WTC11 (cell line): ENCODE measurements around the gene SCARB2. TPM values are rescaled to one million over a fixed set of nuclear protein-coding genes. Genes with fewer than 3 reads are reported as not detected.
A peak's percentile ranks its signal among the peaks of the same experiment; 100 is the strongest.

ENCODE experiments used
- FOXJ3 ChIP-seq: sonication (generic); formaldehyde crosslinking; IDR thresholded peaks from 2 replicates; pipeline ENCODE4 v1.9.0; 2021; ENCODE audit warnings: missing genetic modification reagents, mild to moderate bottlenecking, borderline replicate concordance
- FOXK1 ChIP-seq: sonication (generic); formaldehyde crosslinking; IDR thresholded peaks from 2 replicates; pipeline ENCODE4 v1.8.0; 2022; ENCODE audit warnings: mild to moderate bottlenecking, moderate library complexity, missing genetic modification reagents
- GRHL2 ChIP-seq: fragments of 250-450 bp; sonication (Bioruptor Pico); IDR thresholded peaks from 2 replicates; pipeline ENCODE4 v1.8.0; 2022; ENCODE audit warnings: mild to moderate bottlenecking, moderate library complexity; ENCODE audit not compliant: insufficient replicate concordance, severe bottlenecking
- MYBL2 ChIP-seq: sonication (generic); formaldehyde crosslinking; IDR thresholded peaks from 2 replicates; pipeline ENCODE4 v1.8.1; 2023; ENCODE audit warnings: mild to moderate bottlenecking, moderate library complexity, missing genetic modification reagents
- OVOL2 ChIP-seq: fragments of 250-450 bp; sonication (Bioruptor Pico); IDR thresholded peaks from 2 replicates; pipeline ENCODE4 v1.9.0; 2021; ENCODE audit warnings: mild to moderate bottlenecking, borderline replicate concordance
- PRRX2 ChIP-seq: fragments of 250-450 bp; sonication (Bioruptor Pico); IDR thresholded peaks from 2 replicates; pipeline ENCODE4 v1.8.0; 2021; ENCODE audit warnings: mild to moderate bottlenecking
- SP1 ChIP-seq: sonication (generic); formaldehyde crosslinking; conservative IDR thresholded peaks from 2 replicates; pipeline ENCODE4 v1.8.1; 2022; ENCODE audit warnings: missing genetic modification reagents
- TEAD4 ChIP-seq: sonication (generic); formaldehyde crosslinking; IDR thresholded peaks from 2 replicates; pipeline ENCODE4 v1.8.0; 2022; ENCODE audit warnings: mild to moderate bottlenecking, missing genetic modification reagents
- ZNF232 ChIP-seq: sonication (generic); formaldehyde crosslinking; IDR thresholded peaks from 2 replicates; pipeline ENCODE4 v1.8.0; 2022; ENCODE audit warnings: mild to moderate bottlenecking, missing genetic modification reagents
- ZNF263 ChIP-seq: sonication (generic); formaldehyde crosslinking; IDR thresholded peaks from 2 replicates; pipeline ENCODE4 v1.8.1; 2022; ENCODE audit warnings: low read depth, mild to moderate bottlenecking, moderate library complexity, missing genetic modification reagents
- ZNF396 ChIP-seq: fragments of 250-450 bp; sonication (Bioruptor Pico); IDR thresholded peaks from 2 replicates; pipeline ENCODE4 v1.8.0; 2021; ENCODE audit warnings: mild to moderate bottlenecking, moderate library complexity, borderline replicate concordance
- ZNF423 ChIP-seq: fragments of 250-450 bp; sonication (Bioruptor Pico); IDR thresholded peaks from 2 replicates; pipeline ENCODE4 v2.1.2; 2022; ENCODE audit warnings: mild to moderate bottlenecking, moderate library complexity
- total RNA-seq: library from RNA; stranded (reverse); gene quantifications from 3 replicates; pipeline ENCODE4 v1.2.3, GENCODE V29; 2021
- TF ChIP-seq, protein P1 (sequence below): fragments of 250-450 bp; sonication (Bioruptor Pico); conservative IDR thresholded peaks from 2 replicates; pipeline ENCODE4 v1.9.0; 2021; ENCODE audit warnings: mild to moderate bottlenecking
- TF ChIP-seq, protein P2 (sequence below): sonication (generic); formaldehyde crosslinking; IDR thresholded peaks from 2 replicates; pipeline ENCODE4 v1.8.0; 2022; ENCODE audit warnings: mild to moderate bottlenecking, missing genetic modification reagents
- TF ChIP-seq, protein P3 (sequence below): fragments of 250-450 bp; sonication (Bioruptor Pico); IDR thresholded peaks from 2 replicates; pipeline ENCODE4 v1.9.0; 2021; ENCODE audit warnings: moderate library complexity, mild to moderate bottlenecking, inconsistent platforms, borderline replicate concordance
- TF ChIP-seq, protein P4 (sequence below): fragments of 250-450 bp; sonication (Bioruptor Pico); IDR thresholded peaks from 2 replicates; pipeline ENCODE4 v2.1.2; 2022; ENCODE audit warnings: mild to moderate bottlenecking, moderate library complexity
- TF ChIP-seq, protein P5 (sequence below): sonication (generic); formaldehyde crosslinking; IDR thresholded peaks from 2 replicates; pipeline ENCODE4 v1.8.0; 2023; ENCODE audit warnings: mild to moderate bottlenecking, missing genetic modification reagents
- TF ChIP-seq, protein P6 (sequence below): sonication (generic); formaldehyde crosslinking; IDR thresholded peaks from 2 replicates; pipeline ENCODE4 v1.8.1; 2023; ENCODE audit warnings: mild to moderate bottlenecking, missing genetic modification reagents
- TF ChIP-seq, protein P7 (sequence below): sonication (generic); formaldehyde crosslinking; IDR thresholded peaks from 2 replicates; pipeline ENCODE4 v1.8.1; 2023; ENCODE audit warnings: mild to moderate bottlenecking, missing genetic modification reagents, moderate library complexity
- TF ChIP-seq, protein P8 (sequence below): sonication (generic); formaldehyde crosslinking; IDR thresholded peaks from 2 replicates; pipeline ENCODE4 v1.8.1; 2022; ENCODE audit warnings: low read depth, mild to moderate bottlenecking, moderate library complexity, missing genetic modification reagents, borderline replicate concordance
- TF ChIP-seq, protein P9 (sequence below): sonication (generic); formaldehyde crosslinking; IDR thresholded peaks from 2 replicates; pipeline ENCODE4 v1.8.0; 2022; ENCODE audit warnings: mild to moderate bottlenecking, missing genetic modification reagents
- TF ChIP-seq, protein P10 (sequence below): sonication (generic); formaldehyde crosslinking; IDR thresholded peaks from 2 replicates; pipeline ENCODE4 v1.8.0; 2022; ENCODE audit warnings: missing genetic modification reagents

SCARB2 gene
- total RNA-seq, 1 experiment from 2014 or later = 38.0 TPM

DNA sequence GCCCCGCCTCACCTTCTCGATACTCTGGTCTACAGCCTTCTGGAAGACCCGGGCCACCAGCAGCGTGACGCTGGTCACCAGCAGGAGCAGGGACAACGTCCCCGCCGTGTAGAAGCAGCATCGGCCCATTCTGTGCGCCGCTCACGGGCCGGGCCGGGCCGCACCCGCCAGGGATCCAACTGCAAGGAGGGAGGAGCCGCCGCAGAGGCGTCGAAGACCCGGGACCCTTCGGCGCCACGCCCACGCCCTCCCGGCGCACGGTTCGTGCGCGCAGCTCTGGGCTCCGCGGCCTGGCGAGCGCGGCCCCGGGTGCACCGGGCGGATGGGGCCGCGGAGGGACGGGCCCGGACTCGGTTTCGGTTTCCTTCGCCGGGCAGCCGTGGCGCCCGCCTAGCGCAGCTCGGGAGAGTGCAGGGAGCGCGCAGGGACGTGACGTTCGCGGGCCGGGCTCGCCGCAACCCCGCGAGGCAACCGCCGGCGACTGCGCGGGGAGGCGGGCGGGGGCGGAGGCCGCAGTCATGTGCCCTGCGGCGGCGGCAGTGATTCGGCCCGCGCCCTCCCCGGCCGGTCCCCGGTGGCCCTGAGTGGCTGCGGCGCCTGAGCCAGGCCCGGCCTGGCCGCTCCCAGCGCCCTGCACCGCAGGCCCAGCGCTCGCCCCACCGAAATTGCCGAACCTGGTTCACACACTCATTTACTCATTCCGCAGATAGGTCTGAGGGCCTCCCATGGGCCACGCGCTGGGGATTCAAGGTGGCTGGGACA lies at the start of gene SCARB2 (continued):
- TF ChIP-seq, protein P1, sequence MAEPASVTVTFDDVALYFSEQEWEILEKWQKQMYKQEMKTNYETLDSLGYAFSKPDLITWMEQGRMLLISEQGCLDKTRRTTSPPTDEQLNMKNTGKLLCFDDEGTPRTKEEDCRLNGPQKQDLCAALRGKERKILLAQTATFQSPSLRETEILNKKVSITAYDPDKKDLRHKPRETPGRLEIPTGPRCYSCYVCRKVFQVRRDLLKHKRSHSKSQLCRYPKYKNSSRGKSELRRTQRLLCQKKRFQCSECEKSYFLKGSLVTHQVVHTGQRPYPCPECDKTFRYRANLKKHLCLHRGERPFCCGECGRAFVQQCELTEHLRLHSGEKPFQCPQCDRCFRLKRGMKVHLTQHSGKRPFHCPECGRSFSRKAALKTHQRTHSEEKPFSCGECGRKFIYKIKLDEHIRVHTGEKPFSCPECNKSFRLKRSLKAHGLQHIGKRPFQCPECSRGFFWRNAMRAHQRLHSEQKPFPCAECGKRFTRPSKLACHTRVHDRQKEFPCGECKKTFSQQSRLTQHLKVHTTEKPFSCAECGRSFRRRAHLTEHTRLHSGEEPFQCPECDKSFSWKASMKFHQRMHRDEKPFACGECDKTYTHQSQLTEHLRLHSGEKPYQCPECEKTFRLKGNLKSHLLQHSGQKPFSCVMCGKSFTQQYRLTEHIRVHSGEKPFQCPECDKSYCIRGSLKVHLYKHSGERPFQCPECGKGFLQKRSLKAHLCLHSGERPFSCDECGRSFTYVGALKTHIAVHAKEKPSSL (CRISPR knock-in tag) = no peak
- 0 out of 2 replicates have a peak, but pooled peaks have one; percentile 24 for TF ChIP-seq MYBL2 (CRISPR knock-in tag)
- TF ChIP-seq, protein P2, sequence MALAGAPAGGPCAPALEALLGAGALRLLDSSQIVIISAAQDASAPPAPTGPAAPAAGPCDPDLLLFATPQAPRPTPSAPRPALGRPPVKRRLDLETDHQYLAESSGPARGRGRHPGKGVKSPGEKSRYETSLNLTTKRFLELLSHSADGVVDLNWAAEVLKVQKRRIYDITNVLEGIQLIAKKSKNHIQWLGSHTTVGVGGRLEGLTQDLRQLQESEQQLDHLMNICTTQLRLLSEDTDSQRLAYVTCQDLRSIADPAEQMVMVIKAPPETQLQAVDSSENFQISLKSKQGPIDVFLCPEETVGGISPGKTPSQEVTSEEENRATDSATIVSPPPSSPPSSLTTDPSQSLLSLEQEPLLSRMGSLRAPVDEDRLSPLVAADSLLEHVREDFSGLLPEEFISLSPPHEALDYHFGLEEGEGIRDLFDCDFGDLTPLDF (CRISPR knock-in tag) = no peak
- TF ChIP-seq, protein P3, sequence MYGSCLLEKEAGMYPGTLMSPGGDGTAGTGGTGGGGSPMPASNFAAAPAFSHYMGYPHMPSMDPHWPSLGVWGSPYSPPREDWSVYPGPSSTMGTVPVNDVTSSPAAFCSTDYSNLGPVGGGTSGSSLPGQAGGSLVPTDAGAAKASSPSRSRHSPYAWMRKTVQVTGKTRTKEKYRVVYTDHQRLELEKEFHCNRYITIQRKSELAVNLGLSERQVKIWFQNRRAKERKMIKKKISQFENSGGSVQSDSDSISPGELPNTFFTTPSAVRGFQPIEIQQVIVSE (CRISPR knock-in tag) = no peak
- TF ChIP-seq, protein P4, sequence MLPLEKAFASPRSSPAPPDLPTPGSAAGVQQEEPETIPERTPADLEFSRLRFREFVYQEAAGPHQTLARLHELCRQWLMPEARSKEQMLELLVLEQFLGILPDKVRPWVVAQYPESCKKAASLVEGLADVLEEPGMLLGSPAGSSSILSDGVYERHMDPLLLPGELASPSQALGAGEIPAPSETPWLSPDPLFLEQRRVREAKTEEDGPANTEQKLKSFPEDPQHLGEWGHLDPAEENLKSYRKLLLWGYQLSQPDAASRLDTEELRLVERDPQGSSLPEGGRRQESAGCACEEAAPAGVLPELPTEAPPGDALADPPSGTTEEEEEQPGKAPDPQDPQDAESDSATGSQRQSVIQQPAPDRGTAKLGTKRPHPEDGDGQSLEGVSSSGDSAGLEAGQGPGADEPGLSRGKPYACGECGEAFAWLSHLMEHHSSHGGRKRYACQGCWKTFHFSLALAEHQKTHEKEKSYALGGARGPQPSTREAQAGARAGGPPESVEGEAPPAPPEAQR (CRISPR knock-in tag) = no peak
- no peak for TF ChIP-seq ZNF232 (CRISPR knock-in tag)
- TF ChIP-seq, protein P5, sequence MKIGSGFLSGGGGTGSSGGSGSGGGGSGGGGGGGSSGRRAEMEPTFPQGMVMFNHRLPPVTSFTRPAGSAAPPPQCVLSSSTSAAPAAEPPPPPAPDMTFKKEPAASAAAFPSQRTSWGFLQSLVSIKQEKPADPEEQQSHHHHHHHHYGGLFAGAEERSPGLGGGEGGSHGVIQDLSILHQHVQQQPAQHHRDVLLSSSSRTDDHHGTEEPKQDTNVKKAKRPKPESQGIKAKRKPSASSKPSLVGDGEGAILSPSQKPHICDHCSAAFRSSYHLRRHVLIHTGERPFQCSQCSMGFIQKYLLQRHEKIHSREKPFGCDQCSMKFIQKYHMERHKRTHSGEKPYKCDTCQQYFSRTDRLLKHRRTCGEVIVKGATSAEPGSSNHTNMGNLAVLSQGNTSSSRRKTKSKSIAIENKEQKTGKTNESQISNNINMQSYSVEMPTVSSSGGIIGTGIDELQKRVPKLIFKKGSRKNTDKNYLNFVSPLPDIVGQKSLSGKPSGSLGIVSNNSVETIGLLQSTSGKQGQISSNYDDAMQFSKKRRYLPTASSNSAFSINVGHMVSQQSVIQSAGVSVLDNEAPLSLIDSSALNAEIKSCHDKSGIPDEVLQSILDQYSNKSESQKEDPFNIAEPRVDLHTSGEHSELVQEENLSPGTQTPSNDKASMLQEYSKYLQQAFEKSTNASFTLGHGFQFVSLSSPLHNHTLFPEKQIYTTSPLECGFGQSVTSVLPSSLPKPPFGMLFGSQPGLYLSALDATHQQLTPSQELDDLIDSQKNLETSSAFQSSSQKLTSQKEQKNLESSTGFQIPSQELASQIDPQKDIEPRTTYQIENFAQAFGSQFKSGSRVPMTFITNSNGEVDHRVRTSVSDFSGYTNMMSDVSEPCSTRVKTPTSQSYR (CRISPR knock-in tag) = no peak
- TF ChIP-seq SP1 (CRISPR knock-in tag) = no peak; the same call in 1 of the 2 replicates
- no peak for TF ChIP-seq ZNF423 (CRISPR knock-in tag)
- TF ChIP-seq, protein P6, sequence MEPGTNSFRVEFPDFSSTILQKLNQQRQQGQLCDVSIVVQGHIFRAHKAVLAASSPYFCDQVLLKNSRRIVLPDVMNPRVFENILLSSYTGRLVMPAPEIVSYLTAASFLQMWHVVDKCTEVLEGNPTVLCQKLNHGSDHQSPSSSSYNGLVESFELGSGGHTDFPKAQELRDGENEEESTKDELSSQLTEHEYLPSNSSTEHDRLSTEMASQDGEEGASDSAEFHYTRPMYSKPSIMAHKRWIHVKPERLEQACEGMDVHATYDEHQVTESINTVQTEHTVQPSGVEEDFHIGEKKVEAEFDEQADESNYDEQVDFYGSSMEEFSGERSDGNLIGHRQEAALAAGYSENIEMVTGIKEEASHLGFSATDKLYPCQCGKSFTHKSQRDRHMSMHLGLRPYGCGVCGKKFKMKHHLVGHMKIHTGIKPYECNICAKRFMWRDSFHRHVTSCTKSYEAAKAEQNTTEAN (CRISPR knock-in tag) = no peak
- TF ChIP-seq OVOL2 (CRISPR knock-in tag) = no peak
- TF ChIP-seq ZNF263 (CRISPR knock-in tag) = no peak
- TF ChIP-seq, protein P7, sequence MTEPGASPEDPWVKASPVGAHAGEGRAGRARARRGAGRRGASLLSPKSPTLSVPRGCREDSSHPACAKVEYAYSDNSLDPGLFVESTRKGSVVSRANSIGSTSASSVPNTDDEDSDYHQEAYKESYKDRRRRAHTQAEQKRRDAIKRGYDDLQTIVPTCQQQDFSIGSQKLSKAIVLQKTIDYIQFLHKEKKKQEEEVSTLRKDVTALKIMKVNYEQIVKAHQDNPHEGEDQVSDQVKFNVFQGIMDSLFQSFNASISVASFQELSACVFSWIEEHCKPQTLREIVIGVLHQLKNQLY (CRISPR knock-in tag) = no peak
- TF ChIP-seq ZNF396 (CRISPR knock-in tag) = no peak
- TF ChIP-seq GRHL2 (CRISPR knock-in tag) = no peak
- TF ChIP-seq, protein P8, sequence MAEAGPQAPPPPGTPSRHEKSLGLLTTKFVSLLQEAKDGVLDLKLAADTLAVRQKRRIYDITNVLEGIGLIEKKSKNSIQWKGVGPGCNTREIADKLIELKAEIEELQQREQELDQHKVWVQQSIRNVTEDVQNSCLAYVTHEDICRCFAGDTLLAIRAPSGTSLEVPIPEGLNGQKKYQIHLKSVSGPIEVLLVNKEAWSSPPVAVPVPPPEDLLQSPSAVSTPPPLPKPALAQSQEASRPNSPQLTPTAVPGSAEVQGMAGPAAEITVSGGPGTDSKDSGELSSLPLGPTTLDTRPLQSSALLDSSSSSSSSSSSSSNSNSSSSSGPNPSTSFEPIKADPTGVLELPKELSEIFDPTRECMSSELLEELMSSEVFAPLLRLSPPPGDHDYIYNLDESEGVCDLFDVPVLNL (CRISPR knock-in tag) = no peak
- TF ChIP-seq FOXK1 = peak; percentile 75; the same call in 1 of the 2 replicates
- no peak for TF ChIP-seq FOXJ3 (CRISPR knock-in tag)
- TF ChIP-seq, protein P9, sequence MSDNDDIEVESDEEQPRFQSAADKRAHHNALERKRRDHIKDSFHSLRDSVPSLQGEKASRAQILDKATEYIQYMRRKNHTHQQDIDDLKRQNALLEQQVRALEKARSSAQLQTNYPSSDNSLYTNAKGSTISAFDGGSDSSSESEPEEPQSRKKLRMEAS (CRISPR knock-in tag) = no peak; the same call in 1 of the 2 replicates
- no peak for TF ChIP-seq PRRX2 (CRISPR knock-in tag)
- TF ChIP-seq, protein P10, sequence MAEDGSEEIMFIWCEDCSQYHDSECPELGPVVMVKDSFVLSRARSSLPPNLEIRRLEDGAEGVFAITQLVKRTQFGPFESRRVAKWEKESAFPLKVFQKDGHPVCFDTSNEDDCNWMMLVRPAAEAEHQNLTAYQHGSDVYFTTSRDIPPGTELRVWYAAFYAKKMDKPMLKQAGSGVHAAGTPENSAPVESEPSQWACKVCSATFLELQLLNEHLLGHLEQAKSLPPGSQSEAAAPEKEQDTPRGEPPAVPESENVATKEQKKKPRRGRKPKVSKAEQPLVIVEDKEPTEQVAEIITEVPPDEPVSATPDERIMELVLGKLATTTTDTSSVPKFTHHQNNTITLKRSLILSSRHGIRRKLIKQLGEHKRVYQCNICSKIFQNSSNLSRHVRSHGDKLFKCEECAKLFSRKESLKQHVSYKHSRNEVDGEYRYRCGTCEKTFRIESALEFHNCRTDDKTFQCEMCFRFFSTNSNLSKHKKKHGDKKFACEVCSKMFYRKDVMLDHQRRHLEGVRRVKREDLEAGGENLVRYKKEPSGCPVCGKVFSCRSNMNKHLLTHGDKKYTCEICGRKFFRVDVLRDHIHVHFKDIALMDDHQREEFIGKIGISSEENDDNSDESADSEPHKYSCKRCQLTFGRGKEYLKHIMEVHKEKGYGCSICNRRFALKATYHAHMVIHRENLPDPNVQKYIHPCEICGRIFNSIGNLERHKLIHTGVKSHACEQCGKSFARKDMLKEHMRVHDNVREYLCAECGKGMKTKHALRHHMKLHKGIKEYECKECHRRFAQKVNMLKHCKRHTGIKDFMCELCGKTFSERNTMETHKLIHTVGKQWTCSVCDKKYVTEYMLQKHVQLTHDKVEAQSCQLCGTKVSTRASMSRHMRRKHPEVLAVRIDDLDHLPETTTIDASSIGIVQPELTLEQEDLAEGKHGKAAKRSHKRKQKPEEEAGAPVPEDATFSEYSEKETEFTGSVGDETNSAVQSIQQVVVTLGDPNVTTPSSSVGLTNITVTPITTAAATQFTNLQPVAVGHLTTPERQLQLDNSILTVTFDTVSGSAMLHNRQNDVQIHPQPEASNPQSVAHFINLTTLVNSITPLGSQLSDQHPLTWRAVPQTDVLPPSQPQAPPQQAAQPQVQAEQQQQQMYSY = peak; percentile 66; the same call in 1 of the 2 replicates
- TF ChIP-seq TEAD4 (CRISPR knock-in tag) = no peak
